Activated T-cell treated with anti-CD3 and anti-CD28 coated beads, Interleukin-2, amount 50 U/mL, for 4 hours (primary cell): Measurements from ENCODE around the gene GAPVD1. TPM values are rescaled to one million over a fixed set of nuclear protein-coding genes. Genes with fewer than 3 reads are reported as not detected.
"Not testable (repeated sequence)": the region's sequence is repeated elsewhere in the genome, so short reads cannot be mapped to it uniquely, and the experiment has no call there.

Experiments
- ATAC-seq, 2 donors: fragments of 200-7000 bp; cut with Tn5 transposase; one replicate each; pipeline ENCODE4 v1.10.0; 2021
- DNase-seq: peaks from one replicate; pipeline ENCODE4 v3.0.0-alpha.2; 2020
- H3K27me3 Mint-ChIP-seq: one replicate; pipeline ENCODE4 v1.8.0; 2021; ENCODE audit warnings: low read depth, mixed read lengths
- H3K36me3 Mint-ChIP-seq: one replicate; pipeline ENCODE4 v1.8.0; 2022; ENCODE audit warnings: mixed read lengths; ENCODE audit not compliant: insufficient read depth
- H3K4me1 Mint-ChIP-seq: one replicate; pipeline ENCODE4 v1.8.0; 2021; ENCODE audit warnings: low read depth, mixed read lengths
- H3K4me3 Mint-ChIP-seq: one replicate; pipeline ENCODE4 v1.8.0; 2021; ENCODE audit warnings: mild to moderate bottlenecking, moderate library complexity, mixed read lengths
- H3K9me3 Mint-ChIP-seq: one replicate; pipeline ENCODE4 v1.8.0; 2021; ENCODE audit warnings: mixed read lengths
- total RNA-seq, 3 donors: library from RNA; stranded (reverse); gene quantifications; one replicate each; pipeline ENCODE4 v1.2.1, GENCODE V29; 2021

Gene GAPVD1
- total RNA-seq, 3 donors from 2014 or later: 42.0 to 45.4 (median 45.1) TPM

- H3K9me3 Mint-ChIP-seq, ATAC-seq, DNase-seq, H3K27me3 Mint-ChIP-seq: not testable (repeated sequence)
- H3K36me3 Mint-ChIP-seq: peaks cover 19% of the 10 kb centered on the region
- peak overlapping the region; percentile 62 for H3K4me3 Mint-ChIP-seq
- peaks cover 39% of the 10 kb centered on the region for H3K4me1 Mint-ChIP-seq
Observed at GRCh38 chr9:125264068-125264467, 2.4 kb downstream of the GAPVD1 start.

GRCh38 chr9:125268394-125269013 is 6.9 kb downstream of the GAPVD1 start:
- peaks cover 23% of the 10 kb centered on the region for H3K36me3 Mint-ChIP-seq
- H3K4me1 Mint-ChIP-seq: peaks cover 37% of the 10 kb centered on the region
- ATAC-seq (no peak), DNase-seq (no peak)
- H3K27me3 Mint-ChIP-seq: no peaks in the 10 kb centered on the region
- H3K4me3 Mint-ChIP-seq: no peak overlapping the region
- no peaks in the 10 kb centered on the region for H3K9me3 Mint-ChIP-seq

DNA sequence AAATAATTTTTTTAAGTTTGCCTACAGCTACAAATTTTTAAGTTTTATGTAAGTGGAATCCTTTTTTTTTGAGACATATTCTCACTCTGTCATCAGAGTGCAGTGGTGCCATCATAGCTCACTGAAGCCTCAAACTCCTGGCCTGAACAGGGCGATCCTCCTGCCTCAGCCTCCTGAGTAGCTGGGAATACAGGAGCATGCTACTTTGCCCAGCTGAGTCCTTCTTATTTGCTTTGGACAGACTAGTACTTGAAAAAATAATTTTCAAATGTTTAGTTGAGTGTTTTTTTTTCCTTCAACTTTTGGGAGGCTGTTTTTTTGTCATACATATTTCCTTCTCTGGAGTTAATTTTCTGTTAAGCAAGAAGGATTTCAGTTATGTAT is 7.4 kb downstream of the GAPVD1 start:
- peaks cover 21% of the 10 kb centered on the region for H3K36me3 Mint-ChIP-seq
- DNase-seq: no peak
- H3K27me3 Mint-ChIP-seq: no peaks in the 10 kb centered on the region
- no peaks in the 10 kb centered on the region for H3K9me3 Mint-ChIP-seq
- H3K4me3 Mint-ChIP-seq: no peak overlapping the region
- H3K4me1 Mint-ChIP-seq: peaks cover 32% of the 10 kb centered on the region
- ATAC-seq: no peak

GRCh38 chr9:125271081-125271480 is 9.5 kb downstream of the GAPVD1 start:
- peaks cover 13% of the 10 kb centered on the region for H3K36me3 Mint-ChIP-seq
- no peak overlapping the region for H3K4me3 Mint-ChIP-seq
- H3K9me3 Mint-ChIP-seq: no peaks in the 10 kb centered on the region
- H3K27me3 Mint-ChIP-seq: no peaks in the 10 kb centered on the region
- no peak for DNase-seq
- ATAC-seq: no peak
- H3K4me1 Mint-ChIP-seq: peaks cover 21% of the 10 kb centered on the region

- DNase-seq (no peak), ATAC-seq (no peak)
- H3K4me1 Mint-ChIP-seq: peaks cover 21% of the 10 kb centered on the region
- H3K9me3 Mint-ChIP-seq: no peaks in the 10 kb centered on the region
- no peak overlapping the region for H3K4me3 Mint-ChIP-seq
- peaks cover 10% of the 10 kb centered on the region for H3K36me3 Mint-ChIP-seq
- H3K27me3 Mint-ChIP-seq: no peaks in the 10 kb centered on the region
Observed at GRCh38 chr9:125272697-125273096, 11.1 kb downstream of the GAPVD1 start.

DNA sequence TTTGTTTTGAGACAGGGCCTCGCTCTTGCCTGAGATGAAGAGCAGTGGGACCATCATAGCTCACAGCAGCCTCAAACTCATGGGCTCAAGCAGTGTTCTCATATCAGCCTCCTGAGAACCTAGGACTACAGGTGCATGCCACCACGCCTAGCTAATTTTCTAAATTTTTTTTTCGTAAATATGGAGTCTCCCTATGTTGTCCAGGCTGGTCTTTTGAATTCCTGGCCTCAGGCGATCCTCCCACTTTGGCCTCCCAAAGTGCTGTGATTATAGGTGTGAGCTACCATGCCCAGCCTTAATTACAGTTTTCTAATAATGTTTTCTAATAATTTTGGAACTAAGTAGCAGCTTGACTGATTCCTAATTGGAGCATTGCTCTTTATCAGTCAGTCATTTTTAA is 15.1 kb downstream of the GAPVD1 start:
- ATAC-seq (no peak), DNase-seq (no peak)
- Mint-ChIP-seq H3K4me3 (no peak overlapping the region), H3K4me1 (peaks cover 8% of the 10 kb centered on the region), H3K9me3 (no peaks in the 10 kb centered on the region), H3K27me3 (no peaks in the 10 kb centered on the region), H3K36me3 (peaks cover 2% of the 10 kb centered on the region)

GRCh38 chr9:125277411-125277810 is 15.8 kb downstream of the GAPVD1 start:
- ATAC-seq (no peak), DNase-seq (no peak)
- no peak overlapping the region for H3K4me3 Mint-ChIP-seq
- peaks cover 6% of the 10 kb centered on the region for H3K4me1 Mint-ChIP-seq
- no peaks in the 10 kb centered on the region for H3K27me3 Mint-ChIP-seq
- peaks cover 2% of the 10 kb centered on the region for H3K36me3 Mint-ChIP-seq
- no peaks in the 10 kb centered on the region for H3K9me3 Mint-ChIP-seq

DNA sequence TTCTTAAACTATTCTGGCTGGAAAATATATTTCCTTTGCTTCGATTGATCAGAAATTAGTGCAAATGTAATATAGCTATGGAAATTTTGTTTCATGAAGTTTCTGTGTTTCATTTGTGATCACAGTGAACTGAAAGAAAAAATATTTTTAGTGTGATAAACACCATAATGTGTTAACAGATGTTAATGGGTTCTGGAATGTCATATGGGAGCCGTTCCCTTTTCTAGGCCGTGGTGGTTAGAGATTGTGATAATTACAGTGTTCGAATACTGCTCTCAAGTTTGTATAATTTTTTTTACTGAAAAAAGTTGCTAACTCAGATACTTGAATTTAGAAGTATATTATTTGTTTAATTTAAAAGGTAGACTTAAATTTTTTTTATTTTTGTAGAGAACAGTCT is 19.3 kb downstream of the GAPVD1 start:
- no peak for ATAC-seq
- H3K4me1 Mint-ChIP-seq: peaks cover 7% of the 10 kb centered on the region
- no peaks in the 10 kb centered on the region for H3K9me3 Mint-ChIP-seq
- no peak for DNase-seq
- no peaks in the 10 kb centered on the region for H3K27me3 Mint-ChIP-seq
- no peak overlapping the region for H3K4me3 Mint-ChIP-seq
- H3K36me3 Mint-ChIP-seq: peaks cover 2% of the 10 kb centered on the region

DNA sequence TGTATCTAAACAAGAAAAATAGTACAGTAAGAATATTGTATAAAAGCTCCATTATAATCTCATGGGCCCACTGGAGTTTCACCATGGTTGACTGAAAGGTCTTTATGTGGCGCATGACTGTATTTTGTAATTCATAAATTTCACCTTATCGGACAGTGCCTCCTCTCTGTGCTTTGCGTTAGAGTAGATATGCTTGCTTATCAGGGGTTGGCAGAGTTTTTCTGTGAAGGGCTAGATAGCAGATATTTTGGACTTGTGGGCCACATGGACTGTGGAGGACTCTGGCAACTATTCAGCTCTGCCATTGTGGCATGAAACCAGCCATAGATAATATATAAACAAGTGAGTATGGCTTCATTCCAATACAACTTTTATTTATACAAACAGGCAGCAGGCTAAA is 23.2 kb downstream of the GAPVD1 start:
- Mint-ChIP-seq H3K36me3 (peaks cover 1% of the 10 kb centered on the region), H3K9me3 (no peaks in the 10 kb centered on the region), H3K4me1 (peaks cover 10% of the 10 kb centered on the region), H3K27me3 (no peaks in the 10 kb centered on the region), H3K4me3 (no peak overlapping the region)
- no peak for DNase-seq
- no peak for ATAC-seq

DNA sequence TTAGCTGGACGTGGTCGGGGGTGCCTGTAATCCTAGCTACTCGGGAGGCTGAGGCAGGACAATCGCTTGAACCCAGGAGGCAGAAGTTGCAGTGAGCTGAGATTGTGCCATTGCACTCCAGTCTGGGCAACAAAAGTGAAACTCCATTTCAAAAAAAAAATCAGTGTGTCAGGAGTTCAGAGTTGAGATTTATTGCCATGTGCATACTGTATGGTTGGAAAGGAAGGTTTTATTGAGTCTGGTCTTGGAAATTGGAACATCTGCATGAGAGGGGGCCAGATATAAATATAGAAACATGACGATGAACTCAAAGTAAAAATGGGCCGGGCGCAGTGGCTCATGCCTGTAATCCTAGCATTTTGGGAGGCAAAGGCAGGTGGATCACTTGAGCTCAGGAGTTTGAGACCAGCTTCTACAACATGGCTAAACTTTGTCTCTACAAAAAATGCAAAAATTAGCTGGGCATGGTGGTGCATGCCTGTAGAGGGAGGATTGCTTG is 25.4 kb downstream of the GAPVD1 start:
- not testable (repeated sequence) for H3K27me3 Mint-ChIP-seq, H3K4me3 Mint-ChIP-seq, H3K9me3 Mint-ChIP-seq, H3K36me3 Mint-ChIP-seq, DNase-seq, ATAC-seq
- peaks cover 10% of the 10 kb centered on the region for H3K4me1 Mint-ChIP-seq

DNA sequence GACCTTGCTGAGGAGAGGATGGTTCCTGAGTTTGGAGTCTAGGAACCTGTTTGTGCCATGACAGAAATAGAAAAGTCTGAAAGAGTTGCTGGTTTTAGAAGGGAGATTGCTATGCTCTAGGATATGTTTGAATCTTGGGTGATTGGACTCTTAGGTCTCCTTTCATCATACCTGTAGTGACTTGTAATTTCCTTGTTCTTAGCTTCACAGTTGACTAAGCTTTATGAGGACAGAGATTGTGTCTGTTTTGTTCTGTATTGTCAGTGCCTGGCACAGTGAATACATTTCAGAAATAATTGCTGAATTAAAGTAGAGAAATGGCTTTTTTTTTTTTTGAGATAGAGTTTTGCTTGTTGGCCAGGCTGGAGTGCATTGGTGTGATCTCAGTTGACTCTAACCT is 31.5 kb downstream of the GAPVD1 start:
- no peak for ATAC-seq
- H3K36me3 Mint-ChIP-seq: peaks cover 4% of the 10 kb centered on the region
- H3K9me3 Mint-ChIP-seq: no peaks in the 10 kb centered on the region
- H3K4me3 Mint-ChIP-seq: no peak overlapping the region
- no peak for DNase-seq
- no peaks in the 10 kb centered on the region for H3K27me3 Mint-ChIP-seq
- peaks cover 7% of the 10 kb centered on the region for H3K4me1 Mint-ChIP-seq

DNA sequence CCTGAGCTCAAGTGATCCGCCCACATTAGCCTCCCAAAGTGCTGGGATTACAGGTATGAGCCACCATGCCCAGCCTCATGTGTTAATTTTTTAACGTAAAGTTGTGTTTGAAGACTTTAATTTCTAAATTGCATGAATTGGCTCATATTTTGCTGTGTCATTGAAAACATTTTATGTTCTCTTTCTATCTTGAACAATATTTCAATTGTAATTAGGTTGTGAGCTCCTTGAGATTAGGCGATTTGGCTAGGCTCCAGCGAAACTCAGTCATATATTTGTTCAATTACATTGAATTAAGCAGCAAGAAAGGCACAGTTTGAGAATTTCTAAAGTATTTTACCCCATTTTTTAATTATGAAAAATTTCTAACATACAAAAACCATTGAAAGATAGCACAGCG is 34.0 kb downstream of the GAPVD1 start:
- ATAC-seq (no peak), DNase-seq (no peak)
- H3K4me3 Mint-ChIP-seq: no peak overlapping the region
- no peaks in the 10 kb centered on the region for H3K27me3 Mint-ChIP-seq
- no peaks in the 10 kb centered on the region for H3K9me3 Mint-ChIP-seq
- peaks cover 4% of the 10 kb centered on the region for H3K36me3 Mint-ChIP-seq
- peaks cover 7% of the 10 kb centered on the region for H3K4me1 Mint-ChIP-seq

- no peak overlapping the region for H3K4me3 Mint-ChIP-seq
- peaks cover 7% of the 10 kb centered on the region for H3K4me1 Mint-ChIP-seq
- no peak for DNase-seq
- H3K9me3 Mint-ChIP-seq: no peaks in the 10 kb centered on the region
- peaks cover 8% of the 10 kb centered on the region for H3K36me3 Mint-ChIP-seq
- no peaks in the 10 kb centered on the region for H3K27me3 Mint-ChIP-seq
- ATAC-seq: no peak
Observed at GRCh38 chr9:125296843-125297372, 35.3 kb downstream of the GAPVD1 start.

GRCh38 chr9:125297917-125298316 is 36.3 kb downstream of the GAPVD1 start:
- ATAC-seq: no peak
- Mint-ChIP-seq H3K9me3 (no peaks in the 10 kb centered on the region), H3K36me3 (peaks cover 17% of the 10 kb centered on the region), H3K4me3 (no peak overlapping the region), H3K4me1 (peaks cover 7% of the 10 kb centered on the region), H3K27me3 (no peaks in the 10 kb centered on the region)
- no peak for DNase-seq

DNA sequence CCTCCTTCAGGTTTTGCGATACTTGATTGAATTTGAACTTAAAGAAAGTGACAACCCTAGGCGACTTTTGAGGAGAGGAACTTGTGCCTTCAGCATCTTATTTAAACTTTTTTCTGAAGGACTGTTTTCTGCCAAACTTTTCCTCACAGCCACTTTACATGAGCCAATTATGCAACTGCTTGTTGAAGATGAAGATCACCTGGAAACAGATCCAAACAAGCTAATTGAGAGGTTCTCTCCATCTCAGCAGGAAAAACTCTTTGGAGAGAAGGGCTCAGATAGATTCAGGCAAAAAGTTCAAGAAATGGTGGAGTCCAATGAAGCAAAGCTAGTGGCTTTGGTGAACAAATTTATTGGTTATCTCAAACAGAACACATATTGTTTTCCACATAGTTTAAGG is 40.6 kb downstream of the GAPVD1 start:
- DNase-seq: no peak
- Mint-ChIP-seq H3K9me3 (no peaks in the 10 kb centered on the region), H3K4me3 (no peak overlapping the region), H3K4me1 (peaks cover 3% of the 10 kb centered on the region), H3K36me3 (peaks cover 26% of the 10 kb centered on the region), H3K27me3 (no peaks in the 10 kb centered on the region)
- no peak for ATAC-seq
